GM18507 (cell line): ENCODE results near the gene SRPX.
A peak's percentile ranks its signal among the peaks of the same experiment; 100 is the strongest.

Experiments used
- DNase-seq: peaks from one replicate; pipeline ENCODE4 v3.0.0; 2011; ENCODE audit warnings: low read depth; ENCODE audit not compliant: insufficient read length; ENCODE audit errors: extremely low spot score
- FAIRE-seq: peaks from 2 replicates; lab custom pipeline; 2011; peaks lifted over from hg19 to GRCh38; lab: Jason Lieb, UNC

SRPX gene

DNA sequence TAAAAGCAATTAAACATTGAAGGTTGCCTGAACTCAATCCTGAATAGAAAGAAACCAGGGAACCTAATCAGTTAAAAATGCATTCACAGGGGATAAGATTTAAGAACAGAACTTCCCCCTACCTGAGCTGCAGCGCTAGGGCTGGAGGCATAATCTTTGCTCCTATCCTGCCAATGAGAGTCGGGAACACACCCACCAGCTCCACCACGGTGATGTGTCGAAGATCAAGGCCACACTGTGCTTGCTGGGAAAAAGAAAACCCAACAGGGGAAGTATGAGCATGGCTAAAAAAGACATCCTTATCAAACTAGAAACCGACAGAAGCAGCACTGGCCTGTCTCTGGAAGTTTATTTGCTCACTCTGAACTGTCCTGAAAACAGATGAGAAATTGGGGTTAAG lies 66.3 kb downstream of the SRPX start:
- no peak for DNase-seq
- FAIRE-seq, result no peak

- DNase-seq, result no peak
- FAIRE-seq, result no peak
These were observed 69.2 kb downstream of the SRPX start for GRCh38 chrX:38151441-38151840.

- FAIRE-seq, result no peak
These were observed 69.7 kb downstream of the SRPX start for GRCh38 chrX:38150993-38151392.

GRCh38 chrX:38149016-38149415 lies 71.7 kb downstream of the SRPX start:
- FAIRE-seq (no peak), DNase-seq (no peak)

More at GRCh38 chrX:38150993-38151392, 69.7 kb downstream of the SRPX start:
- DNase-seq, result no peak

GRCh38 chrX:38142610-38143009 lies 78.1 kb downstream of the SRPX start:
- no peak for FAIRE-seq
- no peak for DNase-seq

DNA sequence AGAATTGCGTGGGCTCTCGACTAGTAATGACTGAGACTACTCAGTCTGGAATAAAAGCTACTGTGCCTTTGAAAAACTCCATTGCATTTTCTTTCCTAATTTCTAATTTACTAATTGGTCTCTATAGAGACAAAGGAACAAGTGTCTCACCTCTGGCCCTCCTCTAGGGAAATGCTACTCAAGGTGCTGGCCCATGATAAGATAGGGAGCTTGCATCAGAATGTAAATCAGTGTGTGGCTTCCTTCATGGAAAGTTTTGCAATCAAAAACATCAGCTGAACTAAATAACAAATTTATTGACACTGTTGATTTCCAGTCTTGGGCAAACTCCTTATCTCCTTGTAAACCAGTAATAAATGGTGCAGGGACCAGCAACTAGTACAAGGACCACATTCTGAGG lies 81.8 kb downstream of the SRPX start:
- DNase-seq (no peak), FAIRE-seq (no peak)

DNA sequence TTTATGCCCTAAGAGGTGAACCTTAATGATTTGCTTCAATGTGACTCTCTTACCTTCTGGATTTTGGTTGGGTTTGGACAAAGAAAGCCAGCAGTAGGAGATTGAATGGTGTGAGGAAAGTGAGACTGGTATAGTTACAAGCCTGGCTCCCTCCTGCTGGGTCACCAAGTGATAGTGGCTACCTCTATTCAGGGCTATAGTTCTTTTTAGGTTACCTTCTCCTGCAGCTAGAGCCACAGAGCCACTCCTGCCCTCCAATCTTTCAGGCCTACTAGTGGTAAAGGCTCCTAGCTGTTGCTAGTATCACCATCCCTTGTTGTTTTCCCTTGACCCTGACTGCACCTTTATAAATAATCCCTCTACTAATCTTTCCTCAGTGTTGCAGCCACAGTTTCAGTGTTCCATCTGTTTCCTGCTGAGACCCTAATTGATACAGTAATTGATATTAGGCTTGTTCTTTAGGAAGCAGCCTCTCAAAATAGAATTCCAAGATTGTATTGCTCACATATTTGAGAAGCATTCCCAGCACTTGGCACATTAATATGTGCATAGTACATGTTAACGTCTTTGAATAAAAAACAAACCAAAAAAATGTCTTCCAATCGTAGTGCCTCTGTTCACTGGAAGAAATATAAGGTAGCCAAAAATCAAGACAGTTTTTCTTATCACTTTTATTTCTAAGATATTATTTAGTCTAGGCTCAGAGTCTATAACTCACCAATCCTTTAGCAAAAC lies 82.3 kb downstream of the SRPX start:
- DNase-seq, result no peak
- FAIRE-seq, result no peak

- no peak for FAIRE-seq
These were observed 91.3 kb downstream of the SRPX start for GRCh38 chrX:38129366-38129765.

GRCh38 chrX:38127961-38128360 lies 92.7 kb downstream of the SRPX start:
- DNase-seq, result no peak
- no peak for FAIRE-seq

More at GRCh38 chrX:38129366-38129765, 91.3 kb downstream of the SRPX start:
- no peak for DNase-seq

- DNase-seq, result no peak
These were observed 94.5 kb downstream of the SRPX start for GRCh38 chrX:38126179-38126578.

DNA sequence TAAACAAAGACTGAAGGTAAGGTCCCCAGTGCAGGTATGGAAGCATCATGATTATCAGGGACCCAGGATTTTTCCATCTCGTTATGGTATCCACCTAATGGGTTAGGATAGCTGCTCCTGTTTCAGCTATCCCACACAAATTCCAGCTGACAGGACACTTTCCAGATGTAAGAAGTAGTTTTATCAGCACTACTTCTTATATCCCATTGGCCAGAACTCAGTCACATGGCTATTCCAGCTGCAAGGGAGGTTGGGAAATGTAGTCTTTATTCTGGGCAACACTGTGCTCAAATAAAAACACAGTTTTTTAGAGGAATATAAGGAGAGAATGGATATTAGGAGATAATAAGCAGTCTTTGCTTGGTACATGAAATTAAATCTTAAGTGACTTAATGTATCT lies 96.7 kb downstream of the SRPX start:
- no peak for FAIRE-seq

More at GRCh38 chrX:38126179-38126578, 94.5 kb downstream of the SRPX start:
- FAIRE-seq, result no peak

GRCh38 chrX:38117485-38117884 lies 103.2 kb downstream of the SRPX start:
- DNase-seq (no peak), FAIRE-seq (no peak)

More for the DNA sequence above, 96.7 kb downstream of the SRPX start:
- DNase-seq, result no peak

- no peak for DNase-seq
- peak; percentile 36 for FAIRE-seq
These were observed 104.0 kb downstream of the SRPX start for GRCh38 chrX:38116706-38117105.

GRCh38 chrX:38112566-38112965 lies 108.1 kb downstream of the SRPX start:
- no peak for DNase-seq
- FAIRE-seq, result peak; percentile 96

DNA sequence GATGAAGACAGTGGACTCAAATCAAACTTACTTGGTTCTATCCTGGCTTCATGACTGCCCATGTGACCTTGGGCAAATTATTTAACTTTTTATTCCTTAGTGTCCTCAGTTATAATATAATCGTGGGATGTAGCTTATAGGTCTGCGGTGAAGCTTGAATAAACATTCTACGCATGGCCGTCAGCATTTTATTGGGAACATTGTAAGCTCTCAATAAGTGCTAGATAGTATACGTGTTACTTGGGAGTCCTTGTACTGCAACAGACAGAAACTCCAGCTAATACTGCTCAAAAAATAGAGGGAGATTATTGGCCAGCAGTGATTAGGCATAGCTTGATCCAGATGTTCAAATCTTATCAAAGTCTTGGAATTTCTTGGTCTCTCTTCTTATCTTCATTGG lies 109.5 kb downstream of the SRPX start:
- peak; percentile 5 for FAIRE-seq

GRCh38 chrX:38110231-38110630 lies 110.4 kb downstream of the SRPX start:
- FAIRE-seq, result no peak
- DNase-seq, result no peak

More for the DNA sequence above, 109.5 kb downstream of the SRPX start:
- DNase-seq, result no peak

- FAIRE-seq (no peak), DNase-seq (no peak)
These were observed 111.4 kb downstream of the SRPX start for GRCh38 chrX:38109042-38109898.

DNA sequence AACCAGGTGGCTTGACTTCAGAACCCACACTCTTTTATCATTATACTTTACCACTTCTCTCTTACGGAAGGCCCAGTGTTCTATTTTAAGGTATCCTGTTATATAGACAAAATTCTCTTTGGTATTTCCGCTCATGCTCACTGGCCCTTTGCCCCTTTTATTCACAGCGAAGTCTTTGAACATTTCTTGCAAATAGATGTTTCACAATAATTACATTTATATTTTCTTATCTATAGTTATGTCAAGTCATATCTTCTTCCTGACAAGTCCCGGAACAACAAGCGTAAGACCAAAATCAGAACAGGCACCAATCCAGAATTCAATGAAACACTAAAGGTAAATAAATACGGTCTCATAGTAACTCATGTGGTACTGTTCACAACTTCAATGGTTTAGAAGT lies 112.3 kb downstream of the SRPX start:
- DNase-seq (no peak), FAIRE-seq (no peak)

DNA sequence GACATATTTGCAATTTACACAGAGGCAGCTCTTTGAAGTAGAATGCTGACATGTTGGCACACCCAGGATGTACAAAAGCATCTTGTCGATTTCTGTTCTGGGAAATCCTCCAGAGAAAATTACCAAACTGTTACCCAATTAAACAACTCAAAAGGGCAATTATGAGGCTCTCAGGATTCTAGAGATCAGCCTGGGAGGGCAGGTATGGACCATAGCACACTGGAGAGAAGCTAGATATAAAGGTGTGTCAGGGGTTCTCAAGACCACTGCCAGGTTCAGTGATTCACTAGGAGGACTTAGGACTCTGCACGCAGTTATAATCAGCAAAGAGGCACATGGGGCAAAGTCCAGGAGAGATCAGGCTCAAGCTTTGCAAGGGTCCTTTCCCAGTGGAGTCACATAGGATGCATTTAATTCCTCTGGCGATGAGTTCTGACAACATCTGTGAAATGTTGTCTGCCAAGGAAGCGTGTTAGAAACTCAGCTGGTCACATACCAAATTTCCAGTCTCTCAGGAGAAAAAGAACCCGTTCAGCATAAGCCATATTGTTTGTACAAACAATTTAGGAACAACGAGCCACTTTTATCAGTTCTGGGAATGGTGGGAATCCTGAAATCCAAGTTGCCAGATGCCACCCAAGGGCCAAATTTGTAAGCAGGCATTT lies 113.5 kb downstream of the SRPX start:
- no peak for DNase-seq
- no peak for FAIRE-seq

DNA sequence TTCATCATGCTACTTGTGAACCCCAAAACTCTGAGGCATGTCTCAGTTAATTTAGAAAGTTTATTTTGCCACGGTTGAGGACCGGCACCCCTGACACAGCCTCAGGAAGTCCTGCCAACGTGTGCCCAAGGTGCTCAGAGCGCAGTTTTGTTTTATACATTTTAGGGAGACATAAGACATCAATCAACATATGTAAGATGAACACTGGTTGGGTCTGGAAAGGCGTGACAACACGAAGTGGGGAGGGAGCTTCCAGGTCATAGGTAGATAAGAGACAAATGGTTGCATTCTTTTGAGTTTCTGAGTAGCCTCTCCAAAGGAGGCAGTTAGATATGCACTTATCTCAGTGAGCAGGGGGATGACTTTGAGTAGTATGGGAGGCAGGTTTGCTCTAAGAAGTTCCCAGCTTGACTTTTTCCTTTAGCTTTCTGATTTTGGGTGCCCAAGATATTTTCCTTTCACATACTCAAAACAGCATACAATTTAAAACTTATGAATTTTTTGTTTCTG lies 115.4 kb downstream of the SRPX start:
- peak; percentile 31 for FAIRE-seq
- DNase-seq, result no peak
